Lower lobe of right lung (tissue), 2 donors: ENCODE measurements around the gene PLTP. TPM values are rescaled to one million over a fixed set of nuclear protein-coding genes. Genes with fewer than 3 reads are reported as not detected.

Experiments
- ATAC-seq, 2 donors: fragments of 200-7000 bp; cut with Tn5 transposase; one replicate each; pipeline ENCODE4 v1.9.1; 2020 to 2022; ENCODE audit warnings: mild to moderate bottlenecking in 2 of 2, moderate library complexity in 2 of 2
- DNase-seq: peaks from one replicate; pipeline ENCODE4 v3.0.0-alpha.2; 2020
- H3K27ac ChIP-seq: fragments of 200-600 bp; one replicate; pipeline ENCODE4 v1.8.0; 2022
- H3K27me3 ChIP-seq: fragments of 200-600 bp; one replicate; pipeline ENCODE4 v1.8.0; 2022; ENCODE audit warnings: low read depth
- H3K36me3 ChIP-seq: fragments of 200-600 bp; one replicate; pipeline ENCODE4 v1.8.0; 2022; ENCODE audit warnings: mild to moderate bottlenecking
- H3K4me1 ChIP-seq: fragments of 200-600 bp; one replicate; pipeline ENCODE4 v1.8.0; 2022
- H3K4me3 ChIP-seq: fragments of 200-600 bp; one replicate; pipeline ENCODE4 v1.8.0; 2022; ENCODE audit warnings: mild to moderate bottlenecking
- H3K9me3 ChIP-seq: fragments of 200-600 bp; one replicate; pipeline ENCODE4 v1.8.0; 2022
- intact Hi-C: fragments of 100-400 bp; cut with DNase I; formaldehyde crosslinking; loops from one replicate; pipeline ENCODE4 v1.11.0; 2022
- total RNA-seq: library from RNA; stranded (reverse); fragmentation: NEBNext Ultra II Directional; extraction: Animal tissue kit (Norgen Biotek cat#: 25700); gene quantifications from one replicate; pipeline ENCODE4 v1.2.1, GENCODE V29; 2021
- TF ChIP-seq, protein P1 (sequence below): fragments of 200-600 bp; IDR thresholded peaks from one replicate; pipeline ENCODE4 v1.8.0; 2022; ENCODE audit warnings: antibody characterized with exemption, mild to moderate bottlenecking
- donor health status: DM: no; HTN: yes; CAD: no; lungs with severe emphysema.

PLTP gene
- total RNA-seq, 1 donor from 2014 or later: 145 TPM

DNA sequence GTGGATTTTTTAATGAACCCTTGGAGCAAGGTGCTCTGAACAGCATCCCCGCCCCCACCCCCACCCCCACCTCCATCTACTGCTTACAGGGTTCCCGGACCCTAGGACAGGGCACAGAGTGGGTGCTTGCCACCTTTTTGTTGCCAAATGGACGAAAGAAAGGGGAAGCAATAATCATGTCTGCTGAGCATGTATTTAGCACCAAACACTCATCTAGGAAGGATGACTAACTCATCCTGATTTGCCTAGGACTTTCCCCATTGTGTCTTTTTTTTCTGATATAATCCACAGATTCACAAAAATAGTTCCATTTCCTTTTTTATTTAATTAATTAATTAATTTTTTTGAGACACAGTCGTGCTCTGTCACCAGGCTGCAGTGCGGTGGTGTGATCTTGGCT, 1.2 kb upstream of the PLTP start:
- peaks cover 42% of the 10 kb centered on the region for H3K4me1 ChIP-seq
- no peak for DNase-seq
- intact Hi-C loops: no loop called here
- H3K27ac ChIP-seq: no peak overlapping the region
- H3K9me3 ChIP-seq: no peaks in the 10 kb centered on the region
- H3K36me3 ChIP-seq: no peaks in the 10 kb centered on the region
- no peak for ATAC-seq
- TF ChIP-seq, protein P1, sequence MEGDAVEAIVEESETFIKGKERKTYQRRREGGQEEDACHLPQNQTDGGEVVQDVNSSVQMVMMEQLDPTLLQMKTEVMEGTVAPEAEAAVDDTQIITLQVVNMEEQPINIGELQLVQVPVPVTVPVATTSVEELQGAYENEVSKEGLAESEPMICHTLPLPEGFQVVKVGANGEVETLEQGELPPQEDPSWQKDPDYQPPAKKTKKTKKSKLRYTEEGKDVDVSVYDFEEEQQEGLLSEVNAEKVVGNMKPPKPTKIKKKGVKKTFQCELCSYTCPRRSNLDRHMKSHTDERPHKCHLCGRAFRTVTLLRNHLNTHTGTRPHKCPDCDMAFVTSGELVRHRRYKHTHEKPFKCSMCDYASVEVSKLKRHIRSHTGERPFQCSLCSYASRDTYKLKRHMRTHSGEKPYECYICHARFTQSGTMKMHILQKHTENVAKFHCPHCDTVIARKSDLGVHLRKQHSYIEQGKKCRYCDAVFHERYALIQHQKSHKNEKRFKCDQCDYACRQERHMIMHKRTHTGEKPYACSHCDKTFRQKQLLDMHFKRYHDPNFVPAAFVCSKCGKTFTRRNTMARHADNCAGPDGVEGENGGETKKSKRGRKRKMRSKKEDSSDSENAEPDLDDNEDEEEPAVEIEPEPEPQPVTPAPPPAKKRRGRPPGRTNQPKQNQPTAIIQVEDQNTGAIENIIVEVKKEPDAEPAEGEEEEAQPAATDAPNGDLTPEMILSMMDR: no peak
- no peak overlapping the region for H3K4me3 ChIP-seq
- H3K27me3 ChIP-seq: peaks cover 4% of the 10 kb centered on the region

DNA sequence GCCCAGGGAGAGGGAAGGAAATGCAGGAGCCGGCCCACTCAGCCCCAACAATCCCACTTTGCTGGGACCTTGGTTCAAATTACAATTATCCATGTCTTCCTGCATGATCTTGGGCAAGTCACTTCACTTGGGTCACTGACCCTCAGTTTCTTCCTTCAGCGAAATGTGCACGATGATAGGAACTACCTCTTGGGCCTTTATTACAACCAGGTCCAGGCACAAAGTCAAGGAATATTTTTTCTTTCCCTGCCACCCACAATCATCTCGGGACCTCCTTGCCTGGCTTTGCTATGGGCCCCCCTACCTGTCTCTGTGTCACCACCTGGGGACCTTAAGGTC, 358 bp upstream of the PLTP start:
- peaks cover 36% of the 10 kb centered on the region for H3K4me1 ChIP-seq
- peaks cover 4% of the 10 kb centered on the region for H3K27me3 ChIP-seq
- DNase-seq (no peak), ATAC-seq (no peak)
- intact Hi-C loops: no loop called here
- H3K4me3 ChIP-seq: peak overlapping the region; percentile 59
- peak overlapping the region; percentile 79 for H3K27ac ChIP-seq
- TF ChIP-seq, protein P1: no peak
- no peaks in the 10 kb centered on the region for H3K9me3 ChIP-seq
- no peaks in the 10 kb centered on the region for H3K36me3 ChIP-seq

DNA sequence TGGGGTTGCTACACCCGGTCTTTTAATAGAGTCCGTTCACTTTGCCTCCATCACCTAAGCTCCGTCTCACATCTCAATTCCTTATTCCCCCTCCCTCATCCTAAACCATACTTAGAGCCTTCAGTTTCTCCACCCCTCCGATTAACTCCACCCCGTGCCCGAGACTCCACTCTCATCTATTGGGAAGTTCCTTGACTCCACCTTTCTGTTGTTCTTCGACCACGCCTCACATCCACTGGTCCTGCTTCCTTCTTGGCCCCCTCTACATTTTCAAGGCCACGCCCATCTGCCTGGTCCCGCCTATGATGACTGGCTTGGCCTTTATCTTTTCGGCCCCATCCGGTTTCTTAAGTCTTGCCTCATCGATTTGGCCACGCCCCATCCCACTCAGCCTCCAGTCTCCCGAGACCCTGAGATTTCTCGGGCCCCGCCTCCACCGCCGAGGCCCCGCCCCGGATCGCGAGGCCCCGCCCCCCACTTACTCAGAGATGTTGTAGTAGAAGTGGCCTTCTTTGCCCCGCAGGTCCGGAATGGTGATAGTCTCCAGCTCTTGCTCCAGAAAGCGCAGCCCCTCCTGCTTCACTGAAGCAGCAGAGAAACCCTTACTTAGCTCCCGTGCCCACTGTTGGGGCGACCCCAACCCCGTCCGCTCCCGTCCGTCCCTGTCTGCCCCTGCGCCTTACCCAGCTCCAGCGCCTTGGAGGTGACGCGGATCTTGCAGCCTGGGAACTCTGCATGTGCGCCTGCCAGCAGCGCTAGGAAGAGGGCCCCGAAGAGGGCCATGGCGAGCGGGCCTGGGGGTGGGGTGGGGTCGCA, 1.1 kb downstream of the PLTP start:
- TF ChIP-seq, protein P1: no peak
- H3K9me3 ChIP-seq: no peaks in the 10 kb centered on the region
- H3K4me1 ChIP-seq: peaks cover 36% of the 10 kb centered on the region
- peak overlapping the region; percentile 59 for H3K4me3 ChIP-seq
- H3K27ac ChIP-seq: peak overlapping the region; percentile 79
- H3K27me3 ChIP-seq: peaks cover 4% of the 10 kb centered on the region
- peak; percentile 97 for DNase-seq
- no peaks in the 10 kb centered on the region for H3K36me3 ChIP-seq
- peak; percentile 93 to 94 for ATAC-seq
- intact Hi-C loops: no loop called here

DNA sequence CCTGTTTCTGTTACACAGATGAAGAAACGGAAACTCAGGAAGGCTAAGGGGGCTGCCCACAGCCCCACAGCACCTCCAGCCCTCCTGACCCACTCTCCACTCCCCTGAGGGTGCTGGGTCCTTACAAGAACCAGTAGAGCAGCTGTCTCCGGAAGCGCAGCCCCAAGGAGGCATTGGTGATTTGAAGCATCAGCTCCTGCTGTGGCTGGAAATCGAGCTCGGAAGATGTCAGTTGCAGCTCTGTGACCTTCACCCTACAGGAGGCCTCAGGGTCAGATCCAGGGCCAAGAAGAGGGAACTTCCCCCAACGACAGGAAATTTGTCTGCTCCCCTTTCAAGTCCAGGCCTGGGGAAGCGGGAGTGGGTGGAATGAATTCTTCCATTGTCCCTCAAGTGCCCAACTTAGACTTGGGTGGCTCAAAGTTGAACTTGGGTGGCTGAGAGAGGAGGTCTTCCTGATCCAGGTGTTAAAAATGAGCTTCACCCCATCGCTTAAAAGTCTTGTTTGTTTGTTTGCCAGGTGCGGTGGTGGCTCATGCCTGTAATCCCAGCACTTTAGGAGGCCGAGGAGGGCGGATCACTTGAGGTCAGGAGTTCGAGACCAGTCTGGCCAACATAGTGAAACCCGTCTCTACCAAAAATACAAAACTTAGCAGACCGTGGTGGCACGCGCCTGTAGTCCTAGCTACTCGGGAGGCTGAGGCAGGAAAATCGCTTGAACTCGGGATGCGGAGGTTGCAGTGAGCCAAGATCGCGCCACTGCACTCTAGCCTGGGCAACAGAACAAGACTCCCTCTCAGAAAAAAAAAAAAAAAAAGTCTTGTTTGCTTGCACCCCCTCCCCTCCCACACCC, 1.9 kb downstream of the PLTP start:
- peak overlapping the region; percentile 22 for H3K27ac ChIP-seq
- ATAC-seq (no peak), DNase-seq (no peak)
- peaks cover 35% of the 10 kb centered on the region for H3K4me1 ChIP-seq
- H3K4me3 ChIP-seq: peak overlapping the region; percentile 59
- H3K27me3 ChIP-seq: peaks cover 4% of the 10 kb centered on the region
- TF ChIP-seq, protein P1: no peak
- peaks cover 6% of the 10 kb centered on the region for H3K36me3 ChIP-seq
- intact Hi-C loops: no loop called here
- H3K9me3 ChIP-seq: no peaks in the 10 kb centered on the region

DNA sequence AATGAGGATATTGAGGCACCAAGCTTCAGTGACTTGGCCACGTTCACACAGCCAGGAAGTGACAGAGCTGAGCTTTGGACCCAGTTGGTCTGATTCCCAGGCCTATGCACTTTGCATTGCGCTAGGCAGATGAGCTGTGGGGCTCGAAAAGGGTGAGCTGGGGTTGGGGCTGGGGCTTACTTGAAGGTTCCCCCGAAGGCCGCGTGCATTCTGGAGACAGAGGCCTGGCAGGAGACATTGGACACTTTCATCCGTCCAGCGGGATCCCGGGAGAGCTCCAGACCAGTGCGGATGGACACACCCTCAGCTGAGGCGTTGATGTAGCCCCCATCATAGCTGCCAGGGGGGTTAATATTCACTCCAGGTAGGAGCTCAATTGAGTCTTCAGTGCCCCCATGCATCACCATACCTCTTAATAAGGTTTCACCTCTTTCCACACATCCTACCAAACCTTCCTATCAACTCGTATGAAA, 2.6 kb downstream of the PLTP start:
- H3K27me3 ChIP-seq: peaks cover 4% of the 10 kb centered on the region
- H3K4me3 ChIP-seq: no peak overlapping the region
- intact Hi-C loops: no loop called here
- peaks cover 13% of the 10 kb centered on the region for H3K36me3 ChIP-seq
- peaks cover 30% of the 10 kb centered on the region for H3K4me1 ChIP-seq
- no peaks in the 10 kb centered on the region for H3K9me3 ChIP-seq
- no peak overlapping the region for H3K27ac ChIP-seq
- TF ChIP-seq, protein P1: no peak
- DNase-seq (no peak), ATAC-seq (no peak)
